HT-29 (cell line): ENCODE measurements around the gene PLEKHG4B. TPM values are rescaled to one million over a fixed set of nuclear protein-coding genes. Genes with fewer than 3 reads are reported as not detected.

Experiments used
- DNase-seq: peaks from one replicate; pipeline ENCODE4 v3.0.0-alpha.2; 2015; ENCODE audit warnings: low spot score
- total RNA-seq: library from RNA; depleted of rRNA; stranded (reverse); fragments of >200 nt; shearing (Covaris generic); gene quantifications from 2 replicates; pipeline ENCODE4 v1.2.3, GENCODE V29; 2014

PLEKHG4B gene
- total RNA-seq, 1 experiment from 2014 or later = not detected

DNA sequence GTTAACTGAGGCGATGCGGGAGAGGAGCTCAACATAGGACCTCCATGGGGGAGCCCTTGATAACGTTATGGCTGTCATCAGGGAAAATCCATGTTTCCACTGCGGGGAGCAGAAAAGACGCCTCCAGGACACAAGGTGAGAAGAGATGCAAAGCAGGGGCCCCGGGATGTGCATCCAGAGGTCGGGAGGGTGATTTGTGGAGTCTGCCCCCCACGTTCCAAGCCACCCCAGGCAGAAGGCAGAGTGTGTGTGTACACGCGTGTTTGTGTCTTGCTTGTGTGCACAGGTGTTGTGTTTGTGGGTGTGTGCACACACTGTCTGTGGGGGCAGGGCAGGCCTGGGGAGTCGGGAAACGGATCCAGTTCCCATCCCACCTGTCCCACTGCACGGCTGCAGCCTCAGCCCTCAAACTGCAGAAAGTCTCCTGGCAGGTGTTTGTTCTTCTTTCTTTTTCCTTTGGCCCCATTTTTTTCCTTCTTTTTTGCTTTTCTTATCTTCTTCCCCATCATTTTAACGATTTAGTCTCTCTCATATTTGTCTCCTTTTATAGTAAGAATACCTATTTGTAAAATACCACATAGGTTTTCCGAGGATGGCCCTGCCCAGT, 17.4 kb upstream of the PLEKHG4B start:
- DNase-seq = no peak

GRCh38 chr5:75331-76320, 16.3 kb upstream of the PLEKHG4B start:
- DNase-seq = no peak

DNA sequence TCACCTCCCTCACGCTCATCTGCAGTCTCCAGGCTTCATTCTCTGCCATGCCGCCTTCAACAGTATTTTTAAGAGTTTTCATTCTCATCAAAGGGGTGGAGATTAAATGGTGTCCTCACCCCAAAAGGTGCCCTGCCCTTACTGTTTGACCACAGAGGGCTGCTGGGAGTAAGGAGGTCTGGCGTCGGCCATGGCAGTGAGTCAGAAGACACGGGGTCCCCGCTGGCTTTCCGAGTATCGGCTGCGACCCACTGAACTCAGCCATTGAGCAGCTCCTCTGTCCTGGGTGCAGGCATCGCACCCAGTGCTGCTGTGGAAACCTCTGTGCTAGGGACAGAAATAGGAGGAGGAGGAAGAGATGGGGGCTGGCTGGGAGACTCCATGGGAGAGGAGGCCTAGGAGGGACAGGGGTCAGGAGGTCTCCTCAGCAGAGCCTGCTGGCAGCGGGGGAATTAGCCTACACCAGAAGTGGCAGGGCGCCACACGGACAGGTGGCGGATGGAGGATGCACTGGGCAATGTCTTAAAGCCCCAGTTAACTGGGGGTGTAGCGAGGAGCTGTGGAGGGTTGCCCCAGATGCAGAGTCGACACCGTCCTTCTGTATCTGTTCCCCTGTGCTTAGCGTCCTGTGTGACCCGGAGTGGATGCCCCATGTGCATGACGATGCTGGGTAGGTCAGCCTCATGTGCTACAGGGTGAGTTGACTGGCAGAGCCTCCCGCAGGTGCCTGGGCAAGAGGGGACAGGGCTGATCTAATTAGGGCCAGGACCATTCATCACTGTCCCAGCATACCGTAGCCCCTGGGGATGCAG, 15.4 kb upstream of the PLEKHG4B start:
- no peak for DNase-seq

DNA sequence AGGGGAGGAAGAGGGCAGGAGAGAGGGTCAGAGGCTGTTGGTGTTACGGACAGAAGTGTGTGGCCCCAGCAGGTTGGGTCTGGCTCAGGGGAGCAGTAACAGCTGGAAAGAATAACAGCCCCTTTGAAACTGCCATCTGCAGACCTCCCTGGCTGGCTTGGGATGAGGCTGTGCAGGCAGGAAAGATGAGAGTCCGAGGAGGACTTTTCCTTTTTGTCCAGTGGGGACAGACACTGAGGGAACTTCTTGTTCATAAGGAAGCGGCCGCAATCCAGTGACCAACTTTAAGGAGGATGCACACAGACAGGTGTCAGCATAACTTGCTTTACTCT, 14.8 kb upstream of the PLEKHG4B start:
- no peak for DNase-seq

DNA sequence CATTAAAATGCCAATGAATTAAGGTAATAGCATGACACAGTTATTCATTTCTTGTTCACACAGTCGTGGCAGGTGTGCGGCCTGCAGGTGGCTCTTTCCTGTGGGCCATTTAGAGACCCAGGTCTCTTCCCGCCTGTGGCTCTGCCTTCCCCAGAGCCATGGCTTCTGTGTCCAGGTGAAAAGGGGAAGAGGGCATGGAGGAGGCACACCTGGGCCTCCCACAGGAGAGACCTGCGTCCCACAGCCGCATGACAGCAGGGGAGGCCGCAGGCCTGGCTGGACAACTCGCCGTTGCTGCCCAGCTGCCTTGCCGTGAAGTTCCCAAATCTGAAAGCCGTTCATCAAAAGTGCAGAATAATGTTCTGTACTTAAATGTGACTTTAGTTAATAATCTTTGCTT, 14.4 kb upstream of the PLEKHG4B start:
- DNase-seq = no peak

DNA sequence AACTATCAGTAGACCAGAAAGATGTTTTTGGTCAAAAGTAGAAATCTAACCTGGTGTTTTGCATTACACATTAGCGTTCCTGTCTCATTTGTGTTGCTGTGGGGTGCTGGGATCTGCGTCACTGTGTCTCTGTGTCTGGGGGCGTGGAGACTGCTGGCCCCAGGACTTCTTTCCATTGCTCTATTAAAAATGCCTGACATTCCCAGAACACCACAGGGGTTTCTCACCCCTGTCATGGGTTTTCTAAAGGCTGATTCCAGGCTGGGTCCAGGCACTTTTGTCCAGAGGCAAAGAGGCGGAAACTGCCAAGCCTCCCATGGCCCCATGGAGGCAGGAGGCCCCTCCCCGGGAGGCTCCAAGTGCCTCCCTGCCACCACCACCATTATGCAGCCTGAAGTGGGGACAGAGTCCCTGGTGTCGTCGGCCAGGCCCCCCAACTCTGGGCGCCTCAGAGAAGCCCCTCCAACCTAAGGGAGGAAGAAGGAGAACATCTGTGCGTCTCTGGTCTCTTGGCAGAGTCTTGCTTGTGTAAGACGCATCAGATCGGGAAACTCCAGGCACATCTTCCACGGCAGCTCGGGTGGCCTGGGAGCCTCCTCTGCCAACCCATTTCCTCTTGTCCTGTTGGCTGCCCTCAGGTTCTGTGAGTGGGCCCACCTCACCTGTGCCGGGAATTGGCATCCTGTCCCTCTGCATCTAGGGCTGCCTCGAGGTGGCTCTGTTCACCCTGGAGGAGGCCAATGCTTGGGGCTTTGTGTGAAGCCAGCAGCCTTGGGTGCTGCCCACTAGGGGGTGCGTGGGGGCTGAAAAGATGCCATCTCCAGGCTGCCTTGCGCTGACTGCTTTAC, 13.8 kb upstream of the PLEKHG4B start:
- peak; percentile 81 for DNase-seq

DNA sequence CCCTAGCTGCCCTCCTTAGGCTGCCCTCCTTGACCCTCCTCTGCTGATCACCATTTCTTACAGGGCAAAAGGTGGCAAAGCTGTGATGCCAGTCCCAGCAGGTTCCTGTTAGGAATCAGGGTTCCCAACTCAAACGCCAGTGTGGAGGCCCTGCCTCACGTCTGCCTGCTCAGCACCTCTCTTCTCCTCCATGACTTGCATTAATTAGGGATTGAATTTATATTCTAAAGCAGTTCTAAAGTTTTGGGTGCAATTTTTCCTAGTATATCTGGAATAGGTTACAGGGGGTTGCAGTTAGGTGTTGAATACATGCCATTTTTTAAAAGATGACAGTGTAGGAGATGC, 13.2 kb upstream of the PLEKHG4B start:
- no peak for DNase-seq

- no peak for DNase-seq
These were observed 12.7 kb upstream of the PLEKHG4B start for GRCh38 chr5:79263-79662.

- no peak for DNase-seq
These were observed 12.1 kb upstream of the PLEKHG4B start for GRCh38 chr5:79821-80220.

GRCh38 chr5:81391-82021, 10.5 kb upstream of the PLEKHG4B start:
- DNase-seq = no peak

DNA sequence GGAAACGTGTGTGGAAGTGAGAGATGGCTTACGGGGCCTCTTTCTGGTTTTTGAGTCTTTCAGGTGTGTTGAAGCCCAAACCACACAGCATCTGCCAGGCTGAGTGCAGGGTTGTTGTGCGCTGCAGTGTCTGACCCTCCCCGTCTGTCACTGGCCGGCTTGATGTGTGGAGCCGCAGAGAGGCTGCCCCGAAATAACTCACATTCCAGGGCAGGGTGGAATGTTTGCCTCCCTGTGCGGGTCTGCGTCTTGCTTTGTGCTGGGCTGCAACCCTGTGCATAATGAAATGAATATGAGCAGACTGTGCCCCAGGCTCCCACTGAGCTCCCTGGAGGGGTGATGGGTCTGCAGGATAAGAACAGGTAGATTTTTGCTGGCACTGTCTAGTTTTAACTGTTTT, 9.9 kb upstream of the PLEKHG4B start:
- peak; percentile 64 for DNase-seq

DNA sequence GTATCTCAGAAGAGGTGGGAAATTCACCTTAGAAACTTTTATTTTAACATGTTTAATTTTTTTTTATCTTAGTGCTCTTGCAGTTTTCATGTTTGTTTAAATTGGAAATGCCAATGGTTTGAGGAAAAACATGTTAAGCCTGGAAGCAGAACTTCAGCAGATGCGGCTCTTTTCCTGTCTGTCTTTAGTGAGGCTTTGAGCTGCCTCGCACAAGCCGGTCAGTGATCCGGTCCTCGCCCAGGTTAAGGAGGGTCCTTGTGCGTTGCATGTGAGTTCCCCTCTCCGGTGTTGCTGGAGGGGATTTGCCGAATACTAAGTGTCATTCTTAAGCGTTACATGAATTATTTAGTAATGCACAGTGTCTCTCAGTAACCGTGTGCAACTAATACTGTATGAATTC, 9.4 kb upstream of the PLEKHG4B start:
- DNase-seq = no peak

GRCh38 chr5:83029-83428, 8.9 kb upstream of the PLEKHG4B start:
- DNase-seq = no peak

DNA sequence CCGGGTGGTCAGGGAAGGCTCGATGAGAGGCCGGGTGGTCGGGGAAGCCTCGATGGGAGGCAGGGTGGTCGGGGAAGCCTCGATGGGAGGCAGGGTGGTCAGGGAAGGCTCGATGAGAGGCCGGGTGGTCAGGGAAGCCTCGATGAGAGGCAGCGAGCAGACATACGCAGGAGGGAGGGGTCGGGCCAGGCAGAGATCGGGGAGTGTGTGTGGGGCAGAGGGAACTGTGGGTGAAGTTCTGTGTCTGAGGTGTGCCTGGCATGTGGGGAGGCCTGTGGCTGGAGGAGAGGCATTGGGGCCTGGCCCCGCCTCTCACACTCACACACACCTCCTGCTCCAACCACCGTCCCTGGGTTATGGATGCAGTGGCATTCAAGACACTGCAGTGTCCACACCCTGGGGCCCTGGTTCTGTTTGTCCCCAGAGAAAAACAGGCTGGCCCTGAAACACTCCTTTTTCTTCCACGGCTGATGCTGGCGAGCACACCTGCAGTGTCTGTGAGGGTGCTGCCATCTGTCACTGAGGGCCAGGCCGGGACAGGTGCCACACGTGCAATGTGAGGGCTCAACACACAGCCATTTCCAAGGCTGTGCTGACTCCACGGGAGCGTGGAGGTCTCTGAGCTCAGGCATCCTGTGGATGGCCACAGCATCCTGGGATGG, 6.5 kb upstream of the PLEKHG4B start:
- DNase-seq = no peak

DNA sequence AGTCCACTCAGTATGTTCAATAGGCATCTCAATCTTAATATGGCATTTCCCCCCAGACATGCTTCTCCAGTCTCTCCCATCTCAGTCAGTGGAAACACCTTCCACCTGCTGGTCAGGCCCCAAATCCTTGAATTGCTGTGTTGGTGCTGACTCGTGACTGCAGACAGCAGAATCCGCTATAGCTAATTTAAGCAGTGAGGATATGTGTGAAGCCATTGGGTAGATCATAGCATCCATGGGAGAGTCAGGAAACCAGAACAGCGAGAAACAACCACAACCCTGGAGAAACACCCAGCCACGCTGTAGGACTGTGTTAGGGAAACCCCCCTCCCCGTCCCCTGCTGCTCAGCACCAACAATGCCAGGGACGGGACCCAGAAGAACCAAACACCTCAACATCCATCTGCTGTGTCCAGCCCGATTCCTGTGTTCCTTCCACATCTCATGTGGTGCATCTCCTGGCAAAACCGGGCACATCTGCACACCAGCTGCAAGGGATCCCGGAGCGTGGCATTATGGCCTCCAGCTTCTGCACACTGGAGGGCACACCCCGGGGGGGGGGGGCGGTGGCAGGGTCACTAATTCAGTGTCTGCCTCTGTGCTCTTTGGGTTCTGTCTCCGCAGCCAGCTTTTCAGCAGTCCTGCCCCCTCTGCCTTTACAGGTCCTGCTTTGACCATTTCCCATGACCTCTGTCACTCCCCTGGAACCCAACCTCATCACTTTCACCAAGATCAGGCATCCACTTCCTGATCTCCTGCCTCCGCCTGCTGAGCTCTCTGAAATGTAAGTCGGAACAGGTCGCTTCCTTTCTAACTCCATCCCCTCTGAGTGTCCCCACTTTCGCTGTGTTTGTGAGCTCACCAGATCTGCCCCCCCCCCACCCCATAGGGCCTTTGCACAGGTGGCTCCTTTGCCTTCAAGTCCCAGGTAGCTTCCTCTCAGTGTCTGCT, 2.4 kb upstream of the PLEKHG4B start:
- DNase-seq = no peak

DNA sequence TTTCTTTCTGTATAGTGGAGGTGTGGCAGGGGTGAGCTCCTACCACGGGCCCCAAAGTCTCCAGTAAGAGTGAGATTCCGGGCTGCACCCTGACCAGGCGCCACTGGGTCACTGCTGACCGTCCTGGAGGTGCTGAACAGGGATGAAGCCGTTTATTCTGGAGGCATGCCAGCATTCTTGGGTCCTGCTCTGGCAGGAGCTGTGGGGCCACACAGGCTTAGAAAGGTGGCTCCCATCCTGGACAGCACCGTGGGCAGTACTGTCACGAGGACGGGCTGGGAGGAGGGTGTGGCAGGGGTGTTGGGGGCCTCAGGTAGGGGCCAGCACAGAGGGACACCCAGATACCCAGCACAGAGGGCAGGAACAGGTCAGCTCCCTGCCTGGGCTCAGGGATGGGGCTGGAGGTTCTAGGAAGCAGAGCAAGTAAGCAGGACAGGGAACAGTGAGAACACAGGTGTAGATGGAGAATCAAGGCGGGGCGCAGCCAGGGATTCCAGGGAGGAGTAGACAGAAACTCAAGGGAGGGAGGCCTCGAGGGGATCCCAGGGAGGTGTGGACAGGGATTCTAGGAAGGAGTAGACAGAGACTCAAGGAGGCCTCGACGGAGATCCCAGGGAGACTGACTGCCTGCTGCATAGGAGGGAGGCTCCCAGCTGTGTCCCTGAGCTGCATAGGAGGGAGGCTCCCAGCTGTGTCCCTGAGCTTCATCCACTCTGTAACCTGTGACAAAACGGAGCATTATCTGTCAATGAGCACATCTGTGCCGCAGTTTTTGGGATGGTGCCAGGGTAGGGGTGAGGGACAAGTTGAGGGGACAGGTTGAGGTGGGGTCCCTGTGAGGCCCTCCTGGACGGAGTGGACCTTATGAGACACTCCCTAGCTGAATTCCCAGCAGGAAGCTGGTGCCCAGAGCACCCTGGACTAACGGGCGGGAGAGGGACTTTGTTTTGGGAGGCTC, 1.1 kb upstream of the PLEKHG4B start:
- peak; percentile 9 for DNase-seq

GRCh38 chr5:92401-93220, 643 bp downstream of the PLEKHG4B start:
- DNase-seq = no peak
